DOHH2 (cell line): Measurements from ENCODE around the gene HSPA9.

Experiments
- H3F3A ChIP-seq: fragments of 200-600 bp; sonication (generic), shearing (Covaris generic); 2 replicates; pipeline ENCODE4 v1.6.0; 2016; ENCODE audit warnings: antibody characterized with exemption, mild to moderate bottlenecking; ENCODE audit not compliant: control insufficient read depth, insufficient read depth
- H3K27ac ChIP-seq: fragments of 200-600 bp; sonication (generic); 2 replicates; pipeline ENCODE4 v1.5.1; 2014; ENCODE audit warnings: low read depth, mild to moderate bottlenecking, low read length, moderate library complexity
- H3K27me3 ChIP-seq: fragments of 200-600 bp; sonication (generic); 2 replicates; pipeline ENCODE4 v1.6.1; 2014; ENCODE audit warnings: mild to moderate bottlenecking, low read length, mixed read lengths; ENCODE audit not compliant: control insufficient read depth
- H3K36me3 ChIP-seq: fragments of 200-600 bp; sonication (generic); 2 replicates; pipeline ENCODE4 v1.6.1; 2014; ENCODE audit warnings: mild to moderate bottlenecking, low read length, moderate library complexity, mixed read lengths; ENCODE audit not compliant: control insufficient read depth
- H3K4me1 ChIP-seq: fragments of 200-600 bp; sonication (generic); 2 replicates; pipeline ENCODE4 v1.6.1; 2014; ENCODE audit warnings: mild to moderate bottlenecking, low read length, mixed read lengths; ENCODE audit not compliant: control insufficient read depth
- H3K4me2 ChIP-seq: fragments of 200-600 bp; sonication (generic); 2 replicates; pipeline ENCODE4 v1.6.0; 2014; ENCODE audit warnings: mild to moderate bottlenecking, low read length, moderate library complexity
- H3K4me3 ChIP-seq: fragments of 200-600 bp; sonication (generic); 2 replicates; pipeline ENCODE4 v1.5.1; 2014; ENCODE audit warnings: mild to moderate bottlenecking, low read length, mixed read lengths
- H3K79me2 ChIP-seq: fragments of 200-600 bp; sonication (generic); 2 replicates; pipeline ENCODE4 v1.6.1; 2014; ENCODE audit warnings: mild to moderate bottlenecking, low read length, mixed read lengths; ENCODE audit not compliant: control insufficient read depth
- H3K9me2 ChIP-seq: fragments of 200-600 bp; sonication (generic); replicated peaks from 2 replicates; pipeline ENCODE4 v1.6.1; 2014; ENCODE audit warnings: mild to moderate bottlenecking, low read length, mixed read lengths; ENCODE audit not compliant: control insufficient read depth
- H3K9me3 ChIP-seq: fragments of 200-600 bp; sonication (generic); 2 replicates; pipeline ENCODE4 v1.6.1; 2014; ENCODE audit warnings: antibody characterized with exemption, low read length, mixed read lengths; ENCODE audit not compliant: control insufficient read depth, insufficient read depth
- H4K20me1 ChIP-seq: fragments of 200-600 bp; sonication (generic); 2 replicates; pipeline ENCODE4 v1.6.0; 2014; ENCODE audit warnings: low read depth, mild to moderate bottlenecking, antibody characterized with exemption, low read length, moderate library complexity; ENCODE audit not compliant: control insufficient read depth, insufficient read depth
- EZH2phosphoT487 ChIP-seq: fragments of 200-600 bp; sonication (generic); IDR thresholded peaks from 2 replicates; pipeline ENCODE4 v1.6.1; 2017; ENCODE audit warnings: borderline replicate concordance, mild to moderate bottlenecking, antibody characterized with exemption, low read length, moderate library complexity, mixed read lengths
- TF ChIP-seq, protein P1 (sequence below): fragments of 200-600 bp; sonication (generic); IDR thresholded peaks from one replicate; pipeline ENCODE4 v1.5.1; 2014; ENCODE audit warnings: antibody characterized with exemption, mild to moderate bottlenecking, low read depth, low read length; ENCODE audit not compliant: poor library complexity, severe bottlenecking

The HSPA9 gene

DNA sequence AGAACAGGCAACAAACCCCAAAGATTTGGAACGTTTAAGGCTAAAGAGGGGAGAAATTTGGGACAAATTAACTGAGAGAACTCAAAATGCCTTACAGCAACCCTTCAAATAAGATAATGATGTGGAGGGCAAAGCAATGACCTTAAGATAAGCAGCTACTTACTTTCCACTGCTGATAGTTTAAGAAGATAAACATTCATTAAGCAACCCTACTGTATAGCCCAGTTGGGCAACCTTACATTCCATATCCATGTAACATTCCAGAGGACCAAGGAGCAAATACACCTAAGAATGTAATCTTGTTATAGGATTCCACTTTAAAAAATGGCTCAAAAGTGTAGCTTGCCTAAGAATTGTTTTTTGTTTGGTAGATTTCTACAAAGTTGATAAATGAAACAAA is 47.0 kb downstream of the HSPA9 start:
- Histone ChIP-seq H3K9me3 (no peaks in the 10 kb centered on the region), H3K9me2 (no peaks in the 10 kb centered on the region), H4K20me1 (peaks cover 10% of the 10 kb centered on the region; the same call in 1 of the 2 replicates), H3K4me2 (no peak overlapping the region), H3K4me1 (no peaks in the 10 kb centered on the region), H3K27me3 (no peaks in the 10 kb centered on the region), H3K4me3 (no peak overlapping the region), H3K79me2 (peaks cover 98% of the 10 kb centered on the region), H3K27ac (no peak overlapping the region), H3F3A (no peaks in the 10 kb centered on the region), H3K36me3 (peaks cover 63% of the 10 kb centered on the region)
- TF ChIP-seq, protein P1, sequence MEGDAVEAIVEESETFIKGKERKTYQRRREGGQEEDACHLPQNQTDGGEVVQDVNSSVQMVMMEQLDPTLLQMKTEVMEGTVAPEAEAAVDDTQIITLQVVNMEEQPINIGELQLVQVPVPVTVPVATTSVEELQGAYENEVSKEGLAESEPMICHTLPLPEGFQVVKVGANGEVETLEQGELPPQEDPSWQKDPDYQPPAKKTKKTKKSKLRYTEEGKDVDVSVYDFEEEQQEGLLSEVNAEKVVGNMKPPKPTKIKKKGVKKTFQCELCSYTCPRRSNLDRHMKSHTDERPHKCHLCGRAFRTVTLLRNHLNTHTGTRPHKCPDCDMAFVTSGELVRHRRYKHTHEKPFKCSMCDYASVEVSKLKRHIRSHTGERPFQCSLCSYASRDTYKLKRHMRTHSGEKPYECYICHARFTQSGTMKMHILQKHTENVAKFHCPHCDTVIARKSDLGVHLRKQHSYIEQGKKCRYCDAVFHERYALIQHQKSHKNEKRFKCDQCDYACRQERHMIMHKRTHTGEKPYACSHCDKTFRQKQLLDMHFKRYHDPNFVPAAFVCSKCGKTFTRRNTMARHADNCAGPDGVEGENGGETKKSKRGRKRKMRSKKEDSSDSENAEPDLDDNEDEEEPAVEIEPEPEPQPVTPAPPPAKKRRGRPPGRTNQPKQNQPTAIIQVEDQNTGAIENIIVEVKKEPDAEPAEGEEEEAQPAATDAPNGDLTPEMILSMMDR = no peak
- TF ChIP-seq EZH2phosphoT487 = no peak

DNA sequence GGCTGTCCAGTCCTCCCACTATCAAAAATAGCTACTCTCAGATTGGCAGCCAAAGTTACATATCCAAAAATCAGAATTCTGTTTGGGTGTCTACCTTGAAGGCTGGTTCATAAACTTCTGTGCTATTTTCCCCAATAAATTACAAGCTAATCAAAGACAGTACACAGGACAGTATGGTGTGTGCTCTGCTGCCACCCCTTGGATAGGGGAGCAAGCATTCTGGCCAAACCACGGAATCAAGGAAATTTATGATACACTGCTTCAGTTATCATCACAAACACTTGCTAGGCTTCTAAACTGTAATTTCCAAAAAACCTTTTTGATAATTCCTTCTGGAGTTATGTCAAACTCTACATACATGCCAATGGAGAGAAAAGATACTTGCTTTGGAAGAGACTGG is 48.0 kb downstream of the HSPA9 start:
- H4K20me1 ChIP-seq = peaks cover 6% of the 10 kb centered on the region; the same call in 1 of the 2 replicates
- no peak overlapping the region for H3K27ac ChIP-seq
- peaks cover 54% of the 10 kb centered on the region for H3K36me3 ChIP-seq
- no peak for TF ChIP-seq EZH2phosphoT487
- TF ChIP-seq, protein P1 = no peak
- H3K9me3 ChIP-seq = no peaks in the 10 kb centered on the region
- no peaks in the 10 kb centered on the region for H3K4me1 ChIP-seq
- no peaks in the 10 kb centered on the region for H3K9me2 ChIP-seq
- no peaks in the 10 kb centered on the region for H3K27me3 ChIP-seq
- H3F3A ChIP-seq = no peaks in the 10 kb centered on the region
- H3K79me2 ChIP-seq = peaks cover 98% of the 10 kb centered on the region
- no peak overlapping the region for H3K4me2 ChIP-seq
- no peak overlapping the region for H3K4me3 ChIP-seq

DNA sequence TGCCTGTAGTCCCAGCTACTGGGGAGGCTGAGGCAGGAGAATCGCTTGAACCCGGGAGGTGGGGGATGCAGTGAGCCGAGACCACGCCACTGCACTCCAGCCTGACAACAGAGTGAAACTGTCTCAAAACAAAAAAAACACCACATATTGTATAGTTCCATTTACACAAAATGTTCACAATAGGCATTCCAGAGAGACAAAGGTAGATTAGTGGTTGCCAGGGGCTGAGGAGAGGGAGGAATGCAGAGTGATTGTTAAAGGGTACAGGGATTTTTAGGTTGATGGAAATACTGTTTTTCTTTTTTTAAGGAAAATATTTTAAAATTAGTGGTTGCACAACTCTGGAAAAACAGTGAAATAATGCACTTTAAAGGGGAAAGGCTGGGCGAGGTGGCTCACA is 51.8 kb downstream of the HSPA9 start:
- no peak overlapping the region for H3K27ac ChIP-seq
- H3K9me2 ChIP-seq = no peaks in the 10 kb centered on the region
- peaks cover 50% of the 10 kb centered on the region for H3K36me3 ChIP-seq
- no peak overlapping the region for H3K4me2 ChIP-seq
- H3K9me3 ChIP-seq = no peaks in the 10 kb centered on the region
- H3F3A ChIP-seq = 0 out of 2 replicates have a peak, but pooled peaks cover 3% of the 10 kb centered on the region
- no peak overlapping the region for H3K4me3 ChIP-seq
- peaks cover 5% of the 10 kb centered on the region for H4K20me1 ChIP-seq
- no peak for TF ChIP-seq EZH2phosphoT487
- TF ChIP-seq, protein P1 = no peak
- H3K4me1 ChIP-seq = no peaks in the 10 kb centered on the region
- H3K27me3 ChIP-seq = no peaks in the 10 kb centered on the region
- H3K79me2 ChIP-seq = peaks cover 96% of the 10 kb centered on the region

DNA sequence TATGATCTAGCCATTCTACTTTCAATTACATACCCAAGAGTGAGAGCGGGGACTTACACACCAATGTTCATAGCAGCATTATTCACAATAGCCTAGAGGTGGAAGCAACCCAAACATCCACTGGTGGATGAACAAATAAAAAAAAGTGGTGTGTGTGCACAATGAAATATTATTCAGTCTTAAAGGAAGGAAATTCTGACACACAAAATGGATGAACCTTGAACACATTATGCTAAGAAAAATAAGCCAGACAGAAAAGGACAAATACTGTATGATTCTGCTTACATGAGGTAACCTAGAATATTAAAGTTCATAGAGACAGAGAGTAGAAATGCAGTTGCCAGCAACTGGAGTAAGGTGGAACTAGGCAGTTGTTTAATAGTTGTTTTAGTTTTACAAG is 54.2 kb downstream of the HSPA9 start:
- Histone ChIP-seq H3K36me3 (peaks cover 55% of the 10 kb centered on the region), H3K79me2 (peaks cover 86% of the 10 kb centered on the region)

More for the DNA sequence above, 54.2 kb downstream of the HSPA9 start:
- Histone ChIP-seq H3K27me3 (no peaks in the 10 kb centered on the region), H3K4me1 (no peaks in the 10 kb centered on the region), H3K9me3 (no peaks in the 10 kb centered on the region), H3K4me3 (no peak overlapping the region), H3K4me2 (no peak overlapping the region), H3K27ac (no peak overlapping the region), H4K20me1 (peaks cover 9% of the 10 kb centered on the region), H3F3A (0 out of 2 replicates have a peak, but pooled peaks cover 3% of the 10 kb centered on the region), H3K9me2 (no peaks in the 10 kb centered on the region)
- TF ChIP-seq EZH2phosphoT487 = no peak
- TF ChIP-seq, protein P1 = no peak
